ENCODE data around the gene CPSF3. TPM values are rescaled to one million over a fixed set of nuclear protein-coding genes. Genes with fewer than 3 reads are reported as not detected.
A peak's percentile ranks its signal among the peaks of the same experiment; 100 is the strongest.

The CPSF3 gene
- total and polyA plus RNA-seq, 9 of the 15 experiments (the other 6 are each of a cell fraction or from before 2014, with no cell fraction given) = 54.2 to 151 (median 94.5) TPM

DNA sequence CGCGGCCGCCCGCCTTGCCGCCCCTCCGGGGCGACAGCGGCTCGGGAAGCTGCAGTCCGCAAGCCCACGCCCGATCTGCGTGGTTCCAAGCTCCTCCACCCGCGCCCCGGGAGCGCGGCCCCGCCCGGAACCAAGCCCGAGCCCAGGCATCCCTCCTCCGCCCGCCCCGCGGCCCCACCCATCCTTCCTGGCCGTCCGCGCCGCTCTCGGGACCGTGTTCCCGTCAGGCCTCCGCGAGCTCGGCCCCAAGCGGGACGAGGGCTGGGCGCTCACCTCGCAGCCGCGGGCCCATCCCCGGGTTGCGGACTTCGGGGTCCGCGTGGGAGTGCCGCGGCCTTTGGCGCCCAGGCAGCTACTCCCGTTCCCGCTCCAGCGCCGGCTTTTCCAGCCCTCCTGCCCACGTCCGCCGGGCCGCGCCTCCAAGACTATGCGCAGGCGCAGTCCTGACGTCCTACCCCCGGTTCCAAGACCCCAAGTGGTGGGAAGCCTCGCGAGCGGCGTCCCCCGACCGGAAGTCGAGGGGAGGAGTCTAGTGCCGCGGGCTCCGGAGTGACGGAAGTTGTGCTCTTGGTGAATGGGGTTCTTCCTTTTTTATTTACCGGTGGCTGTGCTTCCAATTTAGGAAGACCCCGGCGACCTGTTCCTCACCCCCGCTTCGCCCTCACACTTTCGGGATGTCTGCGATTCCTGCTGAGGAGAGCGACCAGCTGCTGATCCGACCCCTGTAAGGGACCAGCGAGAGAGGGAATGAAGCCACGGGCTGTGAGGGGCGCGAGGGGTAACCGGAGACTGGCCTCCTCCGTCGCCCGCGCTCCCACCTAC, at the start of gene CPSF3, which contains the start of gene ITGB1BP1 (continued):
- TF ChIP-seq, protein P1, sequence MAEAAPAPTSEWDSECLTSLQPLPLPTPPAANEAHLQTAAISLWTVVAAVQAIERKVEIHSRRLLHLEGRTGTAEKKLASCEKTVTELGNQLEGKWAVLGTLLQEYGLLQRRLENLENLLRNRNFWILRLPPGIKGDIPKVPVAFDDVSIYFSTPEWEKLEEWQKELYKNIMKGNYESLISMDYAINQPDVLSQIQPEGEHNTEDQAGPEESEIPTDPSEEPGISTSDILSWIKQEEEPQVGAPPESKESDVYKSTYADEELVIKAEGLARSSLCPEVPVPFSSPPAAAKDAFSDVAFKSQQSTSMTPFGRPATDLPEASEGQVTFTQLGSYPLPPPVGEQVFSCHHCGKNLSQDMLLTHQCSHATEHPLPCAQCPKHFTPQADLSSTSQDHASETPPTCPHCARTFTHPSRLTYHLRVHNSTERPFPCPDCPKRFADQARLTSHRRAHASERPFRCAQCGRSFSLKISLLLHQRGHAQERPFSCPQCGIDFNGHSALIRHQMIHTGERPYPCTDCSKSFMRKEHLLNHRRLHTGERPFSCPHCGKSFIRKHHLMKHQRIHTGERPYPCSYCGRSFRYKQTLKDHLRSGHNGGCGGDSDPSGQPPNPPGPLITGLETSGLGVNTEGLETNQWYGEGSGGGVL (CRISPR knock-in tag; IDR thresholded peaks at IDR 0.05) = no peak
- TF ChIP-seq ZNF224 (CRISPR knock-in tag; IDR thresholded peaks at IDR 0.05) = no peak
- peak in 2 of 3 experiments; percentile 40 to 49 for TF ChIP-seq YY1 (IDR thresholded peaks at IDR 0.05; ENCODE audit: borderline replicate concordance in 1 of 3, control insufficient read depth in 1 of 3, extremely low read depth in 1 of 3, insufficient read depth in 3 of 3, insufficient read length in 1 of 3, insufficient replicate concordance in 2 of 3, low read depth in 1 of 3, low read length in 2 of 3)
- no peak for TF ChIP-seq BRD9 (IDR thresholded peaks at IDR 0.05; ENCODE audit: low read depth, partially characterized antibody)
- TF ChIP-seq, protein P2, sequence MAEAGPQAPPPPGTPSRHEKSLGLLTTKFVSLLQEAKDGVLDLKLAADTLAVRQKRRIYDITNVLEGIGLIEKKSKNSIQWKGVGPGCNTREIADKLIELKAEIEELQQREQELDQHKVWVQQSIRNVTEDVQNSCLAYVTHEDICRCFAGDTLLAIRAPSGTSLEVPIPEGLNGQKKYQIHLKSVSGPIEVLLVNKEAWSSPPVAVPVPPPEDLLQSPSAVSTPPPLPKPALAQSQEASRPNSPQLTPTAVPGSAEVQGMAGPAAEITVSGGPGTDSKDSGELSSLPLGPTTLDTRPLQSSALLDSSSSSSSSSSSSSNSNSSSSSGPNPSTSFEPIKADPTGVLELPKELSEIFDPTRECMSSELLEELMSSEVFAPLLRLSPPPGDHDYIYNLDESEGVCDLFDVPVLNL (CRISPR knock-in tag; IDR thresholded peaks at IDR 0.05; ENCODE audit: low read depth) = 0 out of 2 replicates have a peak, but pooled peaks have one; percentile 20
- TF ChIP-seq KLF13 (tag; IDR thresholded peaks at IDR 0.05; ENCODE audit: borderline replicate concordance, low read depth) = peak; percentile 96; the same call in 1 of the 2 replicates
- TF ChIP-seq MTA1 (IDR thresholded peaks at IDR 0.05; ENCODE audit: borderline replicate concordance) = peak; percentile 67; the same call in 1 of the 2 replicates
- TF ChIP-seq HIVEP1 (CRISPR knock-in tag; IDR thresholded peaks at IDR 0.05) = no peak
- TF ChIP-seq ZBTB7A (IDR thresholded peaks at IDR 0.05; ENCODE audit: borderline replicate concordance, control insufficient read depth, low read depth, low read length) = peak; percentile 78; the same call in 1 of the 2 replicates
- TF ChIP-seq, protein P3, sequence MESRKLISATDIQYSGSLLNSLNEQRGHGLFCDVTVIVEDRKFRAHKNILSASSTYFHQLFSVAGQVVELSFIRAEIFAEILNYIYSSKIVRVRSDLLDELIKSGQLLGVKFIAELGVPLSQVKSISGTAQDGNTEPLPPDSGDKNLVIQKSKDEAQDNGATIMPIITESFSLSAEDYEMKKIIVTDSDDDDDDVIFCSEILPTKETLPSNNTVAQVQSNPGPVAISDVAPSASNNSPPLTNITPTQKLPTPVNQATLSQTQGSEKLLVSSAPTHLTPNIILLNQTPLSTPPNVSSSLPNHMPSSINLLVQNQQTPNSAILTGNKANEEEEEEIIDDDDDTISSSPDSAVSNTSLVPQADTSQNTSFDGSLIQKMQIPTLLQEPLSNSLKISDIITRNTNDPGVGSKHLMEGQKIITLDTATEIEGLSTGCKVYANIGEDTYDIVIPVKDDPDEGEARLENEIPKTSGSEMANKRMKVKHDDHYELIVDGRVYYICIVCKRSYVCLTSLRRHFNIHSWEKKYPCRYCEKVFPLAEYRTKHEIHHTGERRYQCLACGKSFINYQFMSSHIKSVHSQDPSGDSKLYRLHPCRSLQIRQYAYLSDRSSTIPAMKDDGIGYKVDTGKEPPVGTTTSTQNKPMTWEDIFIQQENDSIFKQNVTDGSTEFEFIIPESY (CRISPR knock-in tag; IDR thresholded peaks at IDR 0.05) = peak; percentile 80
- peak; percentile 82 for TF ChIP-seq RBBP5 (IDR thresholded peaks at IDR 0.05; ENCODE audit: borderline replicate concordance, insufficient read depth, low read length, poor library complexity, severe bottlenecking)
- TF ChIP-seq, protein P4, sequence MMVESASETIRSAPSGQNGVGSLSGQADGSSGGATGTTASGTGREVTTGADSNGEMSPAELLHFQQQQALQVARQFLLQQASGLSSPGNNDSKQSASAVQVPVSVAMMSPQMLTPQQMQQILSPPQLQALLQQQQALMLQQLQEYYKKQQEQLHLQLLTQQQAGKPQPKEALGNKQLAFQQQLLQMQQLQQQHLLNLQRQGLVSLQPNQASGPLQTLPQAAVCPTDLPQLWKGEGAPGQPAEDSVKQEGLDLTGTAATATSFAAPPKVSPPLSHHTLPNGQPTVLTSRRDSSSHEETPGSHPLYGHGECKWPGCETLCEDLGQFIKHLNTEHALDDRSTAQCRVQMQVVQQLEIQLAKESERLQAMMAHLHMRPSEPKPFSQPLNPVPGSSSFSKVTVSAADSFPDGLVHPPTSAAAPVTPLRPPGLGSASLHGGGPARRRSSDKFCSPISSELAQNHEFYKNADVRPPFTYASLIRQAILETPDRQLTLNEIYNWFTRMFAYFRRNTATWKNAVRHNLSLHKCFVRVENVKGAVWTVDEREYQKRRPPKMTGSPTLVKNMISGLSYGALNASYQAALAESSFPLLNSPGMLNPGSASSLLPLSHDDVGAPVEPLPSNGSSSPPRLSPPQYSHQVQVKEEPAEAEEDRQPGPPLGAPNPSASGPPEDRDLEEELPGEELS (CRISPR knock-in tag; IDR thresholded peaks at IDR 0.05; ENCODE audit: borderline replicate concordance) = peak; percentile 86; the same call in 1 of the 2 replicates
- no peak for TF ChIP-seq PCBP2 (IDR thresholded peaks at IDR 0.05; ENCODE audit: low read depth, low read length, poor library complexity, severe bottlenecking)
- no peak for TF ChIP-seq EWSR1 (IDR thresholded peaks at IDR 0.05; ENCODE audit: borderline replicate concordance, low read depth, partially characterized antibody)
- TF ChIP-seq, protein P5, sequence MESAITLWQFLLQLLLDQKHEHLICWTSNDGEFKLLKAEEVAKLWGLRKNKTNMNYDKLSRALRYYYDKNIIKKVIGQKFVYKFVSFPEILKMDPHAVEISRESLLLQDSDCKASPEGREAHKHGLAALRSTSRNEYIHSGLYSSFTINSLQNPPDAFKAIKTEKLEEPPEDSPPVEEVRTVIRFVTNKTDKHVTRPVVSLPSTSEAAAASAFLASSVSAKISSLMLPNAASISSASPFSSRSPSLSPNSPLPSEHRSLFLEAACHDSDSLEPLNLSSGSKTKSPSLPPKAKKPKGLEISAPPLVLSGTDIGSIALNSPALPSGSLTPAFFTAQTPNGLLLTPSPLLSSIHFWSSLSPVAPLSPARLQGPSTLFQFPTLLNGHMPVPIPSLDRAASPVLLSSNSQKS (CRISPR knock-in tag; IDR thresholded peaks at IDR 0.05) = no peak
